Neural cell (in vitro differentiated cells): ENCODE measurements around the gene SIGLEC9. TPM values are rescaled to one million over a fixed set of nuclear protein-coding genes. Genes with fewer than 3 reads are reported as not detected.

ENCODE experiments used
- H2AFZ ChIP-seq: fragments of 200-600, 300-800 bp; sonication (generic), shearing (Covaris generic); 2 replicates; pipeline ENCODE4 v1.6.0; 2014; ENCODE audit warnings: low read depth, mild to moderate bottlenecking, antibody characterized with exemption, low read length, moderate library complexity
- H3F3A ChIP-seq: fragments of 200-600 bp; shearing (Covaris generic); 2 replicates; pipeline ENCODE4 v1.6.1; 2016; ENCODE audit warnings: mild to moderate bottlenecking, moderate library complexity, mixed read lengths, antibody characterized with exemption, low read length; ENCODE audit not compliant: insufficient read depth, poor library complexity, severe bottlenecking
- H3K27ac ChIP-seq: fragments of 200-600, 300-800 bp; sonication (generic), shearing (Covaris generic); 2 replicates; pipeline ENCODE4 v1.5.1; 2014; ENCODE audit warnings: mild to moderate bottlenecking, low read length, moderate library complexity
- H3K27me3 ChIP-seq: fragments of 300-800, 200-600 bp; sonication (generic), shearing (Covaris generic); 2 replicates; pipeline ENCODE4 v1.6.0; 2014; ENCODE audit warnings: mild to moderate bottlenecking, low read depth, low read length, moderate library complexity; ENCODE audit not compliant: insufficient read depth
- H3K36me3 ChIP-seq: fragments of 300-800, 200-600 bp; sonication (generic), shearing (Covaris generic); 2 replicates; pipeline ENCODE4 v1.5.1; 2014; ENCODE audit warnings: mild to moderate bottlenecking, antibody characterized with exemption, low read length, moderate library complexity; ENCODE audit not compliant: insufficient read depth
- H3K4me2 ChIP-seq: fragments of 300-800, 200-600 bp; sonication (generic), shearing (Covaris generic); 2 replicates; pipeline ENCODE4 v1.6.0; 2014; ENCODE audit warnings: mild to moderate bottlenecking, low read length
- H3K4me3 ChIP-seq: fragments of 300-800, 200-600 bp; sonication (generic), shearing (Covaris generic); 2 replicates; pipeline ENCODE4 v1.5.1; 2014; ENCODE audit warnings: mild to moderate bottlenecking, low read length, moderate library complexity
- H3K79me2 ChIP-seq: fragments of 200-600 bp; shearing (Covaris generic); replicated peaks from 2 replicates; pipeline ENCODE4 v1.6.0; 2014; ENCODE audit warnings: mild to moderate bottlenecking, low read length, moderate library complexity; ENCODE audit not compliant: insufficient read depth
- H3K9ac ChIP-seq: fragments of 300-800, 200-600 bp; sonication (generic), shearing (Covaris generic); 2 replicates; pipeline ENCODE4 v1.6.1; 2016; ENCODE audit warnings: mild to moderate bottlenecking, low read length, mixed read lengths
- H3K9me2 ChIP-seq: fragments of 200-600 bp; shearing (Covaris generic); 2 replicates; pipeline ENCODE4 v1.6.1; 2016; ENCODE audit warnings: mild to moderate bottlenecking, low read length, mixed read lengths; ENCODE audit not compliant: insufficient read depth
- H3K9me3 ChIP-seq: fragments of 200-600, 300-800 bp; sonication (generic), shearing (Covaris generic); 2 replicates; pipeline ENCODE4 v1.6.1; 2016; ENCODE audit warnings: mild to moderate bottlenecking, mixed run types, low read length, moderate library complexity, mixed read lengths
- H4K20me1 ChIP-seq: fragments of 200-600 bp; shearing (Covaris generic); 2 replicates; pipeline ENCODE4 v1.6.1; 2016; ENCODE audit warnings: mild to moderate bottlenecking, mixed run types; ENCODE audit not compliant: insufficient read depth
- CTCF ChIP-seq: fragments of 450-650 bp; IDR thresholded peaks from 2 replicates; pipeline ENCODE4 v1.5.1; 2014; ENCODE audit warnings: antibody characterized with exemption, mild to moderate bottlenecking, moderate library complexity; ENCODE audit not compliant: poor library complexity, severe bottlenecking
- EP300 ChIP-seq: fragments of 450-650 bp; conservative IDR thresholded peaks from 2 replicates; pipeline ENCODE4 v1.6.1; 2014; ENCODE audit warnings: antibody characterized with exemption, mild to moderate bottlenecking, moderate library complexity; ENCODE audit not compliant: poor library complexity, severe bottlenecking
- EZH2 ChIP-seq: fragments of 200-600, 300-800 bp; shearing (Covaris generic), sonication (generic); IDR thresholded peaks from 2 replicates; pipeline ENCODE4 v1.6.1; 2014; ENCODE audit warnings: antibody characterized with exemption, low read length, borderline replicate concordance, mild to moderate bottlenecking; ENCODE audit not compliant: insufficient read depth, poor library complexity, severe bottlenecking
- MXI1 ChIP-seq: fragments of 450-650 bp; conservative IDR thresholded peaks from 2 replicates; pipeline ENCODE4 v1.6.1; 2014; ENCODE audit warnings: antibody characterized with exemption, mild to moderate bottlenecking; ENCODE audit not compliant: poor library complexity, severe bottlenecking
- POLR2AphosphoS5 ChIP-seq: IDR thresholded peaks from 2 replicates; pipeline ENCODE4 v1.6.1; 2012
- RAD21 ChIP-seq: fragments of 450-650 bp; conservative IDR thresholded peaks from 2 replicates; pipeline ENCODE4 v1.6.1; 2014; ENCODE audit warnings: antibody characterized with exemption, mild to moderate bottlenecking, moderate library complexity
- REST ChIP-seq: IDR thresholded peaks from 2 replicates; pipeline ENCODE4 v1.6.1; 2012; ENCODE audit warnings: borderline replicate concordance
- SMC3 ChIP-seq: fragments of 450-650 bp; conservative IDR thresholded peaks from 2 replicates; pipeline ENCODE4 v1.6.1; 2014; ENCODE audit warnings: antibody characterized with exemption, mild to moderate bottlenecking, moderate library complexity; ENCODE audit not compliant: poor library complexity
- TAF1 ChIP-seq: IDR thresholded peaks from 2 replicates; pipeline ENCODE4 v1.6.1; 2012; ENCODE audit warnings: low read depth
- polyA plus RNA-seq: library from polyadenylated mRNA; depleted of rRNA; stranded (reverse); fragments of >200 nt; gene quantifications from 2 replicates; pipeline ENCODE4 v1.2.3, GENCODE V29; 2014

The SIGLEC9 gene
- polyA plus RNA-seq, 1 donor from 2014 or later, result not detected

- no peak for TF ChIP-seq POLR2AphosphoS5
Measured at GRCh38 chr19:51079481-51080110, 45.1 kb upstream of the SIGLEC9 start (continued).

- TF ChIP-seq CTCF (no peak), EZH2 (no peak), REST (no peak), TAF1 (no peak), MXI1 (no peak), POLR2AphosphoS5 (no peak), SMC3 (no peak), EP300 (no peak)
- Histone ChIP-seq H3K4me3 (no peak overlapping the region), H2AFZ (no peak overlapping the region), H3K36me3 (no peaks in the 10 kb centered on the region), H4K20me1 (no peaks in the 10 kb centered on the region), H3K79me2 (no peaks in the 10 kb centered on the region), H3K9ac (no peak overlapping the region), H3K27ac (no peak overlapping the region), H3K27me3 (no peaks in the 10 kb centered on the region), H3K4me2 (no peak overlapping the region), H3K9me3 (no peaks in the 10 kb centered on the region), H3F3A (no peaks in the 10 kb centered on the region), H3K9me2 (no peaks in the 10 kb centered on the region)
Measured at GRCh38 chr19:51081476-51081875, 43.2 kb upstream of the SIGLEC9 start.

- no peak within 1 kb of the TSS for H3K27ac ChIP-seq
- no peaks in the 10 kb centered on the region for H3K79me2 ChIP-seq
- H3K27me3 ChIP-seq, result no peaks in the 10 kb centered on the region
- no peaks in the 10 kb centered on the region for H3K9me3 ChIP-seq
- H3K9ac ChIP-seq, result no peak within 1 kb of the TSS
- H2AFZ ChIP-seq, result no peak within 1 kb of the TSS
- no peak within 1 kb of the TSS for H3K4me2 ChIP-seq
- H3K4me3 ChIP-seq, result no peak within 1 kb of the TSS
- no peaks in the 10 kb centered on the region for H4K20me1 ChIP-seq
- no peaks in the 10 kb centered on the region for H3K36me3 ChIP-seq
- no peaks in the 10 kb centered on the region for H3F3A ChIP-seq
- H3K9me2 ChIP-seq, result no peaks in the 10 kb centered on the region
- TF ChIP-seq RAD21, result no peak
- TF ChIP-seq POLR2AphosphoS5, result no peak
- TF ChIP-seq SMC3, result no peak
- no peak for TF ChIP-seq REST
- TF ChIP-seq EZH2, result no peak
- TF ChIP-seq MXI1, result no peak
- TF ChIP-seq EP300, result no peak
- no peak for TF ChIP-seq TAF1
- TF ChIP-seq CTCF, result no peak
Measured at GRCh38 chr19:51082611-51083010, 42.1 kb upstream of the SIGLEC9 start, which contains the start of gene KLK14. Gene KLK14 (minus strand): TSS chr19:51082887. CDS start chr19:51082614, 273 bp downstream.
